CD4-positive, alpha-beta T cell treated with Interleukin-10 for 1 hour (primary cell): ENCODE results near the gene DALRD3.
A peak's percentile ranks its signal among the peaks of the same experiment; 100 is the strongest.
"Not testable (repeated sequence)": the region's sequence is repeated elsewhere in the genome, so short reads cannot be mapped to it uniquely, and the experiment has no call there.

Source experiments
- DNase-seq: peaks from one replicate; pipeline ENCODE4 v3.0.0-alpha.2; 2020

DALRD3 gene

DNA sequence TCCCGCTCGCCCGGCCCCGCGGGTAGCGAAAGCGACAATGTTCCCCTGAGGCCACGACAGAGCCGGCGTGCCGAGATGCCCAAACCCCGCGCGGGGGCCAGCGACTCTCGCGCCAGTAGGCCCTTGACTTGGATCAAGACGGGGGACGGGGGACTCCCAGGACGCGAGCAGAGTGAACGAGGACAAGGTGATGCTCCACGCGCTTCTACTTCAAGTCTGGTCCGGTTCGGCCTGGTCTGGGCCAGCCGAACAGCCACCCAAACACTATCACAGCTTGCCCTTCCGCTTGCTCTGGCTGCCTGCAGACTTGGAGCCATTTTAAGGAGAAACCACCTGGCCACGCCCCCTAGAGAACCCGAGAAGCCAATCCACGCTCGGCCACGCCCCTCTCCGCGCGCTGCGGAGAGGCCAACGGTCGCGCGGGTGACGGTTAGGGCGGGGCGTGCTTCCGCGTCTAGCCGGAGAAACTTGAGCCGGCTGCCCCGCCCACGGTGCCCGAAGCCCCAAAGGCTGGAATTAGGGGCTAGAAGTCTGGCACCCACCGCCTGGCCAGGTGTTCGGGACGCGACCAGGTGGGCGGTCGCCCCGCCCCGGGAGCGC is 2.9 kb upstream of the DALRD3 start:
- DNase-seq = peak; percentile 99

- peak; percentile 39 for DNase-seq
Measured at GRCh38 chr3:49020330-49021212, 2.2 kb upstream of the DALRD3 start.

DNA sequence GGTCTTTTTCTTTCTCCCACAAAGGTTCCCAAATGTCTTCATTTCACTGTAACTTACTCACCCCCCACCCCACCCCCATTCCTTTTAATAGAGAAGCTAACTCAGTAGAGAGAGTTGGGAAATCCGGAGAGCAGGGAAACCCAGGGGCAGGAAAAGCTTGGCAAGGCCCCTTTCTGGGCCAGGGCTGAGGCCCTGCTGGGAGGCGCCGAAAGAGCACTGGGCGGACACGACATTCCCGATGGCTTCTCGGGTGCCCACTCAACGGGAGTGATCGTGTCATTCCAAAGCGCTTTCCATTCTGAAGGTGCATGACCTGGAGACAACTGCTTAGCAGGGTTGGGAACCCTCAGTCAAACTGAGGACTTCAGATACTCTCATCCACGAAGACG is 1.6 kb upstream of the DALRD3 start:
- DNase-seq = no peak

DNA sequence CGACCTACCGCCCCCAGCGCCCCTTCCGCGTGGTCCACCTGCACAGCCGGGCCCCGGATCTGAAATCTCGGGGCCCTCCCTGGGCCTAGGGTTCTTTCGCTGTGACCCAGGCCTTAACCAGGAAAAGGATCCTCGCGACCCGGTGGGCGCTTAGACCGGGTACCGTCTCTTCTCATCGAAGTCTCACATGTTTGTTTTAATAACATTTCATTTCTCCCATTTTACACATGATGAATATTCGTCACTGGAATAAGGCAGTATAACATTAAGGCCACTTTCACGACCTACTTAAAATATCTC is 277 bp upstream of the DALRD3 start:
- no peak for DNase-seq

DNA sequence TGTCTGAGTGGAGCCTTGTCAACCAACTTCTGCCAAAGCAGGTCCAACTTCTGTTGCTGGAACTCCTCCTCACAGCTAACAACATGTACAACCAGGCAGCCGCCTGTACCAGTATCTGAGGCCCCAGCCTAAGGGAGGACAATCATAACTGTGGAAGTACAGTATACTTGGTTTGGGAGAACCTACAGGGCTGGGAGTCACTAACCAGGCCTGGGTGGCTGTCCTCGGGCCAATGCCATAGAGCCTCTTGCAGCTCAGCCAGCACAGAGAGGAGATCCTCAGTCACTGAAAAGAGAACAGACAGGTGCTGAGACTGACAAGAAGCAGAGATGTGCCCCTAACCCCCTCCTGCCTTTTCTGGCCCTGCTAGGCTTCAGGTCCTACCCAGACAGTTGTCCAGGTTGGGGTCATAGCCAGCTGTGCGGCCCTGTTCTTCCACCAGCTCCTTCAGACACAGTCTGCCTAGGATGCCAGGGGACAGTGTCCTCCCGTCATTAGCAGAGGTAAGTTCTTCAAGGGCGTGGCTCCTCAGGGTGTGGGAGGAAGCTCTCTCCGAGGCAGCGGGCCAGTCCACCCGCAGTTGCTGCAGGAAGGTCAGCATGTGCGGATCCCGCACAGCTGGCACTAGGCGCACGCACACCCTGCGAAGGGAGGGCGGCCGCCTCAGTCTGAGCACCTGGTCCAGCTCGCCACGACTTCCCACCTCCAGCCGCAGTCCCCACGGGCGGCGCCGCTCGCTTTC is 980 bp downstream of the DALRD3 start:
- no peak for DNase-seq

- DNase-seq = no peak
Measured at GRCh38 chr3:49016414-49017228, 1.8 kb downstream of the DALRD3 start.

DNA sequence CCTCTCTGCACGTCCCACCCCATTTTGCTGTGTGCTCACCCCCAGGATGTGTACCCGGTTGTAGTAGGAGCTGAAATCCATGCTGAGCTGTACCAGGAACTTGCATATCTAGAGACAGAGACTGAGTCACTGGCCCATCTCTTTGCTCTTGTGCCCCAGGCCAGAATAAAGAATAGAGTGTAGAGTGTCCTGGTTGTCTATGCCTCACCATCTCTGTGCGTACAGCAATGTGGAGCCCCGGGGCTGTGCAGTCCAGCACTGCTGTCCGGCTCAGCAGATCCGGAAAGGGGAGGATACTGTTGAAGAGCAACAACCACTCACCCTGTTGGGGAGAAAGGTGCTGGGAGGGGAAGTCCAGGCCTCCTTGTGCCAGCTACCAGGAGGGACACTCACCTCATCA is 2.6 kb downstream of the DALRD3 start:
- DNase-seq = no peak

DNA sequence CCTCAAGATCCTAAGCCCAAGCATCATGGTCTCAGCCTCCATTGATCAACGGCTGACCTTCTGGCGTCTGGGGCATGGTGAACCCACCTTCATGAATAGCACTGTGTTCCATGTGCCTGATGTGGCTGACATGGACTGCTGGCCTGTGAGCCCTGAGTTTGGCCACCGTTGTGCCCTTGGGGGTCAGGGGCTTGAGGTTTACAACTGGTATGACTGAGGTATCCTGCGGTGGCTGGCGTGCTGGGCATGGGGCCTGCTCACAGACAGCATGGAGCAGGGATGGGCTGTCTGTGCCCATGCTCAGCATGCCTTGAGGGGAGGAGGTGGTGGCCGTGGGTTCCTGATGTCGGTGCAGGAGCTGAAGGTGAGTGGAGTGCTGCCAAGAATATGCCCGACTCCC is 3.3 kb downstream of the DALRD3 start:
- DNase-seq = no peak

- peak; percentile 66 for DNase-seq
Measured at GRCh38 chr3:49013738-49014660, 4.4 kb downstream of the DALRD3 start.

DNA sequence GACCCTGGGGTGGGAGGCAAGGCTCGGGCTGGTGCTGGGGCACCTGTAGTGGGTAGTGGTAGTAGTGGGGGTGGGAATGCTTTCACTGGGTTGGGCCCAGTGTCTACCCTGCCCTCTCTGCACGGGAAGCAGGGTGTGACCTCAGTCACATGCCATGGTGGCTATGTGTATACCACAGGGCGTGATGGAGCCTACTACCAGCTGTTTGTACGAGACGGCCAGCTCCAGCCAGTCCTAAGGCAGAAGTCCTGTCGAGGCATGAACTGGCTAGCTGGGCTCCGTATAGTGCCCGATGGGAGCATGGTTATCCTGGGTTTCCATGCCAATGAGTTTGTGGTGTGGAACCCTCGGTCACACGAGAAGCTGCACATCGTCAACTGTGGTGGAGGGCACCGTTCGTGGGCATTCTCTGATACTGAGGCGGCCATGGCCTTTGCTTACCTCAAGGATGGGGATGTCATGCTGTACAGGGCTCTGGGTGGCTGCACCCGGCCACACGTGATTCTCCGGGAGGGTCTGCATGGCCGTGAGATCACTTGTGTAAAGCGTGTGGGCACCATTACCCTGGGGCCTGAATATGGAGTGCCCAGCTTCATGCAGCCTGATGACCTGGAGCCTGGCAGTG is 5.2 kb downstream of the DALRD3 start:
- DNase-seq = no peak

GRCh38 chr3:49012441-49013017 is 5.9 kb downstream of the DALRD3 start:
- DNase-seq = no peak

GRCh38 chr3:49009396-49009795 is 9.0 kb downstream of the DALRD3 start:
- no peak for DNase-seq

DNA sequence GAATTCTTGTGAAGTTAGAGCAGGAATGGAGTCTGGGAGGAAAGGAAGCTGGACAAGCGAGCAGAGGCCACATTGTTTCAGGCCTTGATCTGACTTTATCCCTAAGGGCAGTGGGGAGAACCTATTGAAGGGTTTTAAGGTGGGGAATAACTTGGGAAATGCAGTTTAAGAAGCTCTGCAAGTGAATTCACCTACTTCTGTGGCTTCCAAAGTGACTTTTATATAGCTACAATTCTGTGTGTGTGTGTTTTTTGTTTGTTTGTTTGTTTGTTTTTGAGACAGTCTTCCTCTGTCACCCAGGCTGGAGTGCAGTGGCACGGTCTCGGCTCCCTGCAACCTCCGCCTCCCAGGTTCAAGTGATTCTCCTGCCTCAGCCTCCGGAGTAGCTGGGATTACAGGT is 9.8 kb downstream of the DALRD3 start:
- not testable (repeated sequence) for DNase-seq

DNA sequence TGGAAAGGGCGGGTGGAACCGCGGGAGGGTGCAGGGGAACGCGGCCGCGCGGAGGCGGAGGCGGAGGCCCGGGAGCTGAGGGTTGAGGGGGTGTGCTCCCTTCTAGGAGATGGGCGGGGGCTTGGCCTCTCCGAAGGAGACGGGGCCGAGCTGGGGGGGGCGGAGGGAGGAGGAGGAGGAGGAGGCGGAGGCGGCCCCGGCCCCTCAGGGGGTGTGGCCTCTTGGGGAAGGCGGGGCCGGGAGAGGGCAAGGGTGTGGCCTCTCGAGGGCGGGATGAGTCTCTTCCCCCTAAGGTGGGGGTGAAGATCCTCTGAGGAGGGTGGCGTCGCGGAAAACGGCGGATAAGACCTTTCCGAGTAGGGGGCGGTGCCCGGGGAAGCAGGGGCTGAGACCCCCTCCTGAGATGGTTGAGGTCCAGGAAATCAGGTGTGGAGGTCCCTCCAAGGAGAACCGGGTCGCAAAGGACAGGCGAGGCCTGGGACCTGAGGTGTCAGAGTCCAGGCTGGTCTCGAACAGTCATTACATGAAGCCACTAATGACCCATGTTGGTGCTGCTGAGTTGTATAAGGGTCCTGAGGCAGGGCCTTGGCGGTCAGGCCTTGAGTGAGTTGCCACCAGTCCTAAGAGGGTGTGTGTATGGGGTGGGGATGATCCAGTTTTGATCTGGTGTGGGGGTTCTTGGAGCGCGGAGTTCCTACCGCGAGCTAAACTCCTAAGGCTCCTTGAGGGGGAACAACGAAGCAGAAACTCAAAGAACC is 10.4 kb downstream of the DALRD3 start:
- peak; percentile 93 for DNase-seq

DNA sequence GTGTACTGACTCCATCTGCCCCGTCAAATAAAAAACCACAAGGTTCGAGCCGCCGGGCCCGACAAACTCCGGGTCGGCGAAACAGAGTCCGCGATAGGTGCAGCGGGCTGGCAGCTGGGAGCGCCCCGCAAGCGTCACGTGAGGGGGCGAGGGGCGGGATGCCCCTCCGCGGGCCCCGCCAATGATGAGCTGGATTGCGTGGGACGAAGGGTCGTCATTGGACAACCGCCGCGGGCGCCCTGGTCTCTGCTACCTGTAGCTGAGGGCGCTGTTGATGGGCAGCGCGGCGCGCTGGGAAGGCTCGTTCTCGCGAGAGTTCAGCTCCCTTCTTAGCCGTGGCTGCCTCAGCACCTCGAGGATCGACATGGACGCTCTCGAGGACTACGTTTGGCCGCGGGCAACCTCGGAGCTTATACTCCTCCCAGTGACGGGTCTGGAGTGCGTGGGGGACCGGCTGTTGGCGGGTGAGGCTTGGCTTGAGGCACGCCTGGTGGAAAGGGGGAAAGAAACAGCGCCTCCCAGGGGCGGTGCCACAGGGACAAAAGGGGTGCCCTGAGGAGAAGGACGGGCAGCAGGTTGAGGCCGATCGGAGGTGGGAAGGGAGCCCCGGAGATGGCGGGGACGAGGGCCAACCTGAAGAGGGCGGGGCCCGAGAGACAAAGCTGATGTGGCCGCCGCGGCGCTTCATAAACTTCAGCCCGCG is 11.2 kb downstream of the DALRD3 start, which contains the start of gene WDR6:
WDR6 (plus strand) TSS at position 324 of the 703 bp plus-strand sequence; CDS start at position 365, 41 bp downstream.
- DNase-seq = peak; percentile 98

GRCh38 chr3:49006408-49007067 is 11.8 kb downstream of the DALRD3 start:
- no peak for DNase-seq

- no peak for DNase-seq
Measured at GRCh38 chr3:49005998-49006397, 12.4 kb downstream of the DALRD3 start.

DNA sequence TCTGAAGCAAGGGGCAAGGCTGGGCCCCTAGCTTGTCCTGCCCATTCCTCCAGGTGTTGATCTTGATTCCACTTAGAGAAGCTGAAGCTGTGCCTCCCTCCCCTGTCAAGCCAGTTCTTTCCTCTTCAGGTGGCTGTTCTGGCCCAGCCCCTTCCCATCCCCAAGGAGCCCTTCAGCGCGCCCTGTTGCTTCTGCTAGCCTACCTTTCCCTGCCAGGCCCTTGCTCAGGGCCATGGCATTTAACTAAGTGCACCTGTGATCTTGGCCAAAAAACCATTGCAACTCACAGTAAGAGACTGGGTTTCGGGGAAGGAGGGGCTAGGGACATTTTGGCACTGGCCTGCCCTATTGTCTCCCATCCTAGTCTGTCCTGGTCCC is 13.1 kb downstream of the DALRD3 start:
- no peak for DNase-seq
